ENCODE data around the gene UROC1. TPM values are rescaled to one million over a fixed set of nuclear protein-coding genes. Genes with fewer than 3 reads are reported as not detected.

UROC1 gene
- total RNA-seq, 3 donors from 2014 or later = not detected

GRCh38 chr3:126498461-126498860, 19.1 kb downstream of the UROC1 start:
- intact Hi-C loops (cut with DNase I; ENCODE audit: low total_unique reads) = no loop called here
- TF ChIP-seq POLR2AphosphoS5 (IDR thresholded peaks at IDR 0.05) (no peak), POLR2A (IDR thresholded peaks at IDR 0.05) (no peak), CTCF (IDR thresholded peaks at IDR 0.05) (no peak)
- no peak for DNase-seq (ENCODE audit: low spot score in 2 of 2)

GRCh38 chr3:126497956-126498355, 19.6 kb downstream of the UROC1 start:
- intact Hi-C loops (cut with DNase I; ENCODE audit: low total_unique reads) = no loop called here
- H3K4me3 ChIP-seq = no peak overlapping the region

More at GRCh38 chr3:126498461-126498860, 19.1 kb downstream of the UROC1 start:
- H3K36me3 ChIP-seq = no peaks in the 10 kb centered on the region
- H3K27me3 ChIP-seq = no peaks in the 10 kb centered on the region
- no peaks in the 10 kb centered on the region for H3K4me1 ChIP-seq
- H3K27ac ChIP-seq = no peak overlapping the region
- H3K4me3 ChIP-seq = no peak overlapping the region
- no peaks in the 10 kb centered on the region for H3K9me3 ChIP-seq

GRCh38 chr3:126496894-126497850, 20.4 kb downstream of the UROC1 start:
- no peaks in the 10 kb centered on the region for H3K36me3 ChIP-seq
- H3K27me3 ChIP-seq = no peaks in the 10 kb centered on the region
- H3K9me3 ChIP-seq = no peaks in the 10 kb centered on the region
- intact Hi-C loops (cut with DNase I; ENCODE audit: low total_unique reads) = no loop called here
- no peak overlapping the region for H3K4me3 ChIP-seq
- no peak overlapping the region for H3K27ac ChIP-seq
- no peaks in the 10 kb centered on the region for H3K4me1 ChIP-seq
- TF ChIP-seq POLR2A (IDR thresholded peaks at IDR 0.05) (no peak), POLR2AphosphoS5 (IDR thresholded peaks at IDR 0.05) (no peak), CTCF (IDR thresholded peaks at IDR 0.05) (no peak)
- no peak for DNase-seq (ENCODE audit: low spot score in 2 of 2)

More at GRCh38 chr3:126497956-126498355, 19.6 kb downstream of the UROC1 start:
- no peaks in the 10 kb centered on the region for H3K27me3 ChIP-seq
- DNase-seq (ENCODE audit: low spot score in 2 of 2) = no peak
- no peak for TF ChIP-seq CTCF (IDR thresholded peaks at IDR 0.05)
- no peak for TF ChIP-seq POLR2A (IDR thresholded peaks at IDR 0.05)
- TF ChIP-seq POLR2AphosphoS5 (IDR thresholded peaks at IDR 0.05) = no peak
- no peaks in the 10 kb centered on the region for H3K36me3 ChIP-seq
- H3K27ac ChIP-seq = no peak overlapping the region
- H3K4me1 ChIP-seq = no peaks in the 10 kb centered on the region
- H3K9me3 ChIP-seq = no peaks in the 10 kb centered on the region

- DNase-seq (ENCODE audit: low spot score in 2 of 2) = no peak
- Histone ChIP-seq H3K4me1 (no peaks in the 10 kb centered on the region), H3K36me3 (no peaks in the 10 kb centered on the region), H3K27ac (no peak overlapping the region), H3K9me3 (no peaks in the 10 kb centered on the region), H3K4me3 (no peak overlapping the region), H3K27me3 (no peaks in the 10 kb centered on the region)
- TF ChIP-seq POLR2A (IDR thresholded peaks at IDR 0.05) (no peak), POLR2AphosphoS5 (IDR thresholded peaks at IDR 0.05) (no peak), CTCF (IDR thresholded peaks at IDR 0.05) (no peak)
- intact Hi-C loops (cut with DNase I; ENCODE audit: low total_unique reads) = no loop called here
These were observed 21.8 kb downstream of the UROC1 start for GRCh38 chr3:126495786-126496185.

- H3K36me3 ChIP-seq = no peaks in the 10 kb centered on the region
- no peaks in the 10 kb centered on the region for H3K9me3 ChIP-seq
- TF ChIP-seq CTCF (IDR thresholded peaks at IDR 0.05) (no peak), POLR2AphosphoS5 (IDR thresholded peaks at IDR 0.05) (no peak), POLR2A (IDR thresholded peaks at IDR 0.05) (no peak)
- H3K27ac ChIP-seq = no peak overlapping the region
- no peaks in the 10 kb centered on the region for H3K4me1 ChIP-seq
- no peak for DNase-seq (ENCODE audit: low spot score in 2 of 2)
- no peak overlapping the region for H3K4me3 ChIP-seq
- H3K27me3 ChIP-seq = no peaks in the 10 kb centered on the region
- intact Hi-C loops (cut with DNase I; ENCODE audit: low total_unique reads) = no loop called here
These were observed 22.7 kb downstream of the UROC1 start for GRCh38 chr3:126494970-126495230.

All from breast epithelium (tissue), 4 donors.